ENCODE data around the gene PLA2G4B. TPM values are rescaled to one million over a fixed set of nuclear protein-coding genes. Genes with fewer than 3 reads are reported as not detected.

PLA2G4B gene
- total RNA-seq, 2 donors from 2014 or later, result 2.7 to 8.3 TPM

DNA sequence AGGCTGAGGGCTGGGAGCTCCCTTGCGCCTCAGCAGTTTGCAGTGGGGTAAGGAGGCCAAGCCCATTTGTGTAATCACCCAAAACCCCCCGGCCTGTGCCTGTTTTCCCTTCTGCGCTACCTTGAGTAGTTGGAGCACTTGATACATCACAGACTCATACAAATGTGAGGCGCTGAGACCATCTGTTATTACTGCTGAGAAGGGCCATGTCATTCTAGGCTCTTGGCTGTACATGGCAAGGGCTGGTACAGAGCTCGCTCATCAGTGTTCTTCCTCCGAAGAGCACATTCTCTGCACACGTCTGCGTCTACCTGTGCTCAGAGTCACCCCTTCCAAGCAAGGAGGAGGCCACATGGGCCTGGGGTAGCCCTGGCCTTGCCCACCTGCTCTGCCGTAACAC lies 9.3 kb downstream of the PLA2G4B start:
- peaks cover 6% of the 10 kb centered on the region for H3K4me1 Mint-ChIP-seq
- H3K36me3 Mint-ChIP-seq (ENCODE audit: low read depth), result peaks cover 28% of the 10 kb centered on the region
- no peak overlapping the region for H3K4me3 Mint-ChIP-seq
- no peak for ATAC-seq (replicated peaks)
- H3K27ac Mint-ChIP-seq, result peak overlapping the region; percentile 93
- no peaks in the 10 kb centered on the region for H3K9me3 Mint-ChIP-seq
- no peaks in the 10 kb centered on the region for H3K27me3 Mint-ChIP-seq

DNA sequence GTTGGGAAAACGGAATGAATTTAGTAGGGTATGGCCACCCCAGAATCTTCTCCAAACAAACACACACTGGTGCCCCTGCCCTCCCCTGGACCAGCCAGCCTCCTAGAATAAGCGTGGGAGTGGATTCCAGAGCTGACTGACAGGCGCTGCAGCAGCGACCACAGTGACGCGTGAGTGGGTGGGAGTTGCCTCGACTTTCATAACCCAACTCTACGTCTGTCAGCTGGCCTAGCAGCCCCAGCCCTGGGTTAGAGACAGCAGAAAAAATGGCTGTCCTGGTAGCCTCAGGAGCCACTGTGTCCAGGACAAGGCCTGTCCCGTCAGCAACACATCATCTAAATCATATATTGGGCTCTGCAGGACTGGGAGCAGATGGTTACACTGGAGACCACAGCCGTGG lies 10.0 kb downstream of the PLA2G4B start:
- Mint-ChIP-seq H3K4me3 (no peak overlapping the region), H3K27ac (peak overlapping the region; percentile 93), H3K9me3 (no peaks in the 10 kb centered on the region), H3K4me1 (peaks cover 6% of the 10 kb centered on the region), H3K27me3 (no peaks in the 10 kb centered on the region), H3K36me3 (ENCODE audit: low read depth) (peaks cover 28% of the 10 kb centered on the region)
- ATAC-seq (replicated peaks), result peak; percentile 87

GRCh38 chr15:41849204-41849603 lies 10.6 kb downstream of the PLA2G4B start:
- Mint-ChIP-seq H3K27ac (peak overlapping the region; percentile 93), H3K36me3 (ENCODE audit: low read depth) (peaks cover 28% of the 10 kb centered on the region), H3K4me1 (peaks cover 6% of the 10 kb centered on the region), H3K27me3 (no peaks in the 10 kb centered on the region), H3K9me3 (no peaks in the 10 kb centered on the region), H3K4me3 (no peak overlapping the region)
- ATAC-seq (replicated peaks), result no peak

DNA sequence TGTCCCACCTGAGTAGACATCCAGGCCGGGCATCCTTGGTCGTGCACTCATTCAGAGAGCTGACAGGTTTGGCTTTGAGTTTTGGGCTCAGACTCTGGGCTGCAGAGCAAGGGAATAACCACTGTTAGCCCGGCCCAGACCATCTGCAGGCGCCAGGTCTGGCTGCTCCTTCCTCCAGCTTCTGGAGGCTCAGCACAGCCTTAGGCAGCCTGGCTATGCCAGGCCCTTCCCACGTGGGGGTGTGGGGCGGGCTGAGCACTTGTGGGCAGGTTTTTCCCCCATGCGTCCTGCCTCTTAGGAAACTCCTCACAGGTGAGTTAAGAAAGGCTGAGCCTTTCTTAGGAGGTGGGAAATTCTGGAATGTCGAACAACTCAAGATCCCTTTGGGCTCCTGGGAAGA lies 11.2 kb downstream of the PLA2G4B start:
- Mint-ChIP-seq H3K27ac (no peak overlapping the region), H3K36me3 (ENCODE audit: low read depth) (peaks cover 28% of the 10 kb centered on the region), H3K27me3 (no peaks in the 10 kb centered on the region), H3K9me3 (no peaks in the 10 kb centered on the region), H3K4me3 (no peak overlapping the region), H3K4me1 (peaks cover 6% of the 10 kb centered on the region)
- ATAC-seq (replicated peaks), result no peak

- H3K36me3 Mint-ChIP-seq (ENCODE audit: low read depth), result peaks cover 26% of the 10 kb centered on the region
- no peak overlapping the region for H3K4me3 Mint-ChIP-seq
- H3K27ac Mint-ChIP-seq, result no peak overlapping the region
- ATAC-seq (replicated peaks), result no peak
- peaks cover 6% of the 10 kb centered on the region for H3K4me1 Mint-ChIP-seq
- H3K27me3 Mint-ChIP-seq, result no peaks in the 10 kb centered on the region
- H3K9me3 Mint-ChIP-seq, result no peaks in the 10 kb centered on the region
These were observed 12.0 kb downstream of the PLA2G4B start for GRCh38 chr15:41850482-41851166.

- H3K4me3 Mint-ChIP-seq, result no peak overlapping the region
- peaks cover 20% of the 10 kb centered on the region for H3K36me3 Mint-ChIP-seq (ENCODE audit: low read depth)
- H3K27ac Mint-ChIP-seq, result no peak overlapping the region
- H3K4me1 Mint-ChIP-seq, result peaks cover 6% of the 10 kb centered on the region
- H3K27me3 Mint-ChIP-seq, result no peaks in the 10 kb centered on the region
- no peak for ATAC-seq (replicated peaks)
- no peaks in the 10 kb centered on the region for H3K9me3 Mint-ChIP-seq
These were observed 12.5 kb downstream of the PLA2G4B start for GRCh38 chr15:41851167-41851523.

DNA sequence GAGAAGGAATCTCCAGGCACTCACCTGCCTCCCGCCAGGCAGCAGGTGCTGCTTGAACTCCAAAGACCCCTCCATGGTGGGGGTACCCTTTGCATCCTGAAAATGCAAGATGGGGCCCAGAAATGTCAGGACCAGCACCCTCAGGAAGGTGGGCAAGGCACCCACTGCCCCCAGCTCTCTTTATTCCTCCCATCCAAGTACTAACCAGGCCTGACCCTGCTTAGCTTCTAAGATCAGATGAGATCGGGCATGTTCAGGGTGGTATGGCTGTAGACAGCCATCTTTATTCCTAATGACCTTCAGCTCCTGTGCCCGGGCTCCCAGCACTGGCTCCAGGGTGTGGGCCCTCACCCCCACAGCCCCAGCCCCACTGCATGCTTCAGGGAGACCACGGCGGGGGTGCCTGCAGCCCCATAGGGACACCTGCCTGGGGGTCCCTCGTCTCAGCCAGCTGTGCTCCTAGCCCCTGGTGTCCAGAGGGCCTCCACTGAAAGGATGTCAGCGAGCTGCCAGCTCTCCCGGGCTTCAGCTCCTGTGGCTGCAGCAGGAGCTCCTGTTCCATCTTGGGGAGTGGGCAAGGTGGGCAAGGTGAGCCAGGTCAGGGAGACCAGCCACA lies 13.2 kb downstream of the PLA2G4B start:
- peaks cover 13% of the 10 kb centered on the region for H3K36me3 Mint-ChIP-seq (ENCODE audit: low read depth)
- no peak for ATAC-seq (replicated peaks)
- no peaks in the 10 kb centered on the region for H3K9me3 Mint-ChIP-seq
- no peak overlapping the region for H3K4me3 Mint-ChIP-seq
- H3K27me3 Mint-ChIP-seq, result no peaks in the 10 kb centered on the region
- H3K4me1 Mint-ChIP-seq, result peaks cover 6% of the 10 kb centered on the region
- H3K27ac Mint-ChIP-seq, result no peak overlapping the region

GRCh38 chr15:41852736-41853590 lies 14.3 kb downstream of the PLA2G4B start:
- no peak for ATAC-seq (replicated peaks)
- Mint-ChIP-seq H3K27me3 (no peaks in the 10 kb centered on the region), H3K4me1 (peaks cover 6% of the 10 kb centered on the region), H3K27ac (no peak overlapping the region), H3K9me3 (no peaks in the 10 kb centered on the region), H3K4me3 (no peak overlapping the region), H3K36me3 (ENCODE audit: low read depth) (peaks cover 6% of the 10 kb centered on the region)

- no peaks in the 10 kb centered on the region for H3K4me1 Mint-ChIP-seq
- H3K9me3 Mint-ChIP-seq, result no peaks in the 10 kb centered on the region
- H3K4me3 Mint-ChIP-seq, result no peak overlapping the region
- ATAC-seq (replicated peaks), result no peak
- no peak overlapping the region for H3K27ac Mint-ChIP-seq
- H3K36me3 Mint-ChIP-seq (ENCODE audit: low read depth), result no peaks in the 10 kb centered on the region
- H3K27me3 Mint-ChIP-seq, result no peaks in the 10 kb centered on the region
These were observed 15.2 kb downstream of the PLA2G4B start for GRCh38 chr15:41853831-41854230.

DNA sequence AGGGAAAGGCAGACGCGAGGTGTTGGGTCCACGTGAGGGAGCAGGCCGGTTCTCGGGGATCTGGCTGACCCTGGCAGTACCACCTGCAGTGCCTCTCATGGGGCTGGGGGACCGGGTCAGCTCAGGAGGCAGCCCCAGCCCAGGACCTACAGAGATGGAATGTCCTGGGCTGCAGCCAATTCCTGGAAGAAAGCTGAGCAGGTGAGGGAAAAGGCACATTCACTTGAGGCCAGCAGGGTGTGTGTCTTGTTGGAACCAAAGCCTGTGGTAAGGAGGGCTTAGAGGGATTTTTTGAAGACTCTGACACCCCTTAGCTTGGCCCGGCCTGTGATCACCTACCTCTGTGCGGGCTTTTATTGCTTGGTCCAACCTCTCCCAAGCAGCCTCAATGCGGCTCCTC lies 15.8 kb downstream of the PLA2G4B start:
- H3K9me3 Mint-ChIP-seq, result no peaks in the 10 kb centered on the region
- H3K36me3 Mint-ChIP-seq (ENCODE audit: low read depth), result no peaks in the 10 kb centered on the region
- no peaks in the 10 kb centered on the region for H3K27me3 Mint-ChIP-seq
- no peaks in the 10 kb centered on the region for H3K4me1 Mint-ChIP-seq
- no peak for ATAC-seq (replicated peaks)
- H3K27ac Mint-ChIP-seq, result no peak overlapping the region
- no peak overlapping the region for H3K4me3 Mint-ChIP-seq

- no peak for ATAC-seq (replicated peaks)
- no peaks in the 10 kb centered on the region for H3K4me1 Mint-ChIP-seq
- no peaks in the 10 kb centered on the region for H3K27me3 Mint-ChIP-seq
- H3K36me3 Mint-ChIP-seq (ENCODE audit: low read depth), result no peaks in the 10 kb centered on the region
- H3K27ac Mint-ChIP-seq, result no peak overlapping the region
- no peaks in the 10 kb centered on the region for H3K9me3 Mint-ChIP-seq
- H3K4me3 Mint-ChIP-seq, result no peak overlapping the region
These were observed 16.8 kb downstream of the PLA2G4B start for GRCh38 chr15:41855261-41855961.

GRCh38 chr15:41856262-41856661 lies 17.6 kb downstream of the PLA2G4B start:
- Mint-ChIP-seq H3K27ac (no peak overlapping the region), H3K9me3 (no peaks in the 10 kb centered on the region), H3K27me3 (no peaks in the 10 kb centered on the region), H3K36me3 (ENCODE audit: low read depth) (no peaks in the 10 kb centered on the region), H3K4me3 (no peak overlapping the region), H3K4me1 (no peaks in the 10 kb centered on the region)
- no peak for ATAC-seq (replicated peaks)

DNA sequence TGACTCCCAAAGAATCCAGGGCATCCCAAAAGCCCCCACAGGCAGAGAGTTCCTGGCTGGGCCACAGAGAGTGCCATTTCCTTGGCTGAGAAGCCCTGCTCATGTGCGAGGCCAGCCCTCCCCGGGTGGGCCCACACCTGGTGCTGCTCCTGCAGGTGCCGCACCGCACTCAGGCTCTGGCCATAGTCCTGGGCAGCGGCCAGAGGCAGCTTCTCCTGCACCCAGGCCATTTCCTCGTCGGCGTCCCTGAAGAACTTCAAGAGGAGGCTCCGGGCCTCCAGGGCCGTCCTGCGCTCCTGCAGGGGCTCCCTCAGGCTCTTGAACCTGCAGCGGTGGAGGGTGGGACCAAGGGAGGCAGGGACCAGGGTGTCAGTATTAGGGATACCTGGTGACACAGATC lies 18.1 kb downstream of the PLA2G4B start:
- Mint-ChIP-seq H3K27me3 (no peaks in the 10 kb centered on the region), H3K36me3 (ENCODE audit: low read depth) (no peaks in the 10 kb centered on the region), H3K27ac (no peak overlapping the region), H3K9me3 (no peaks in the 10 kb centered on the region), H3K4me1 (no peaks in the 10 kb centered on the region), H3K4me3 (no peak overlapping the region)
- ATAC-seq (replicated peaks), result no peak

DNA sequence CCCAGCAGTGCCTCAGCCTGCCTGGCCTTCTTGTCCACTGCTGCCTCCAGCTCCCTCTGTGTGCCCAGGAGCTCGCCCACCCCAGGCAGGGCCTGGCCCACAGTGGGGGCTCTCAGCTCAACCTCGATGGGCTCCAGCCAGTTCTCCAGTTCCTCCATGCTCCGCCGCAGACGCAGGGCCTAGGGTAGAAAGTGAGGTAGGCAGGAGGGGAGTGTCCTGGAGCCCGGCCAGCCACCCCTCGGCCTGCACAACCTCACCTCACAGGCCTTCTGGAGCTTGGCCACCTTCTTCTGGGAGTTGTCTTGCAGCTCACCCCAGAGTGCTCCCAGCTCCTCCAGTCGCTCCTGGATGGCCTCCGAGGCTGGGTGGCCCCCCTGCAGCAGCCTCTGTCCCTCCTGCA lies 18.7 kb downstream of the PLA2G4B start:
- Mint-ChIP-seq H3K27me3 (no peaks in the 10 kb centered on the region), H3K4me3 (no peak overlapping the region), H3K4me1 (no peaks in the 10 kb centered on the region), H3K36me3 (ENCODE audit: low read depth) (no peaks in the 10 kb centered on the region), H3K27ac (no peak overlapping the region), H3K9me3 (no peaks in the 10 kb centered on the region)
- ATAC-seq (replicated peaks), result no peak
